ENCODE measurements around the gene TBC1D22A. TPM values are rescaled to one million over a fixed set of nuclear protein-coding genes. Genes with fewer than 3 reads are reported as not detected.

Gene TBC1D22A
- total RNA-seq, 4 donors from 2014 or later = 18.8 to 25.2 (median 23.1) TPM

DNA sequence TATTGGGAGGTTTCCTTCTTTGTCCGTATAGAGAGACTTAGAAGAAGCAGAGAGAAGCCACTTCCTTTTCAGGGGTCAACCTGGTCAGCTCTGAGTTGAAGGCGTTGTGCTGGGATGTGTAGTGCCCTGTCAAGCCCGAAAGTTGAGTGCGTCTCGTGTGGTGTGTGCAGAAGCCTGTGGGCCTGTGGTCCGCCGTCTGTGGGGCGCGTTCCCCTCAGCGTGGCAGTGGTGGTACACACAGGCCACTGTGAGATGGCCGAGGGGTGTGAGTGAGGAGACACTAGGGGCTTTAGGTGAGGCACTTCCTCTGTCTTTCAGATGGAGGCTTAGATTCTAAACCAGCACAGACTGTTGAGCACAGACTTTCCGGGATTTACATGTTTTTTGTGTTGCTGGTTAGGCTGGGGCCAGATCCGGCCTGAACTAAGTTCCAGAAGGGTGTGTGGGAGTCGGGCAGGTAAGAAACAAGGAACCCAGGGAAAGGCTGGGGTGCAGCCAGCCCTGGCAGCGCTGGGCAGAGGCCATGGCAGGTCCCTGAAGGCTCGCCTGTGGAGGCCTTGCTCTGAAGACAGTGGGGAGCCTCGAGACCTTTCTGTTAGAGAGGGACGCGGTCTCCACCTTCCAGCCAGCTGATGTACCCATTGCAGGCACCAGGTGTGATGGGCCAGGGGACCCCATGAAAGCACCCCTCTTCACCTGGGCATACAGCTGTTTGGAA, 194.2 kb downstream of the TBC1D22A start:
- ATAC-seq = no peak
- Histone ChIP-seq H3K9me3 (no peaks in the 10 kb centered on the region), H3K4me1 (no peaks in the 10 kb centered on the region), H3K27me3 (no peaks in the 10 kb centered on the region), H3K27ac (no peak overlapping the region), H3K36me3 (no peaks in the 10 kb centered on the region), H3K4me3 (no peak overlapping the region)
- intact Hi-C loops (cut with DNase I; ENCODE audit: low total_unique reads) (no loop called here), in situ Hi-C loops (cut with MboI; ENCODE audit: low sequenced_read_pairs in 4 of 4) (no loop called here)
- no peak for TF ChIP-seq POLR2A (IDR thresholded peaks at IDR 0.05)
- TF ChIP-seq, protein P1, sequence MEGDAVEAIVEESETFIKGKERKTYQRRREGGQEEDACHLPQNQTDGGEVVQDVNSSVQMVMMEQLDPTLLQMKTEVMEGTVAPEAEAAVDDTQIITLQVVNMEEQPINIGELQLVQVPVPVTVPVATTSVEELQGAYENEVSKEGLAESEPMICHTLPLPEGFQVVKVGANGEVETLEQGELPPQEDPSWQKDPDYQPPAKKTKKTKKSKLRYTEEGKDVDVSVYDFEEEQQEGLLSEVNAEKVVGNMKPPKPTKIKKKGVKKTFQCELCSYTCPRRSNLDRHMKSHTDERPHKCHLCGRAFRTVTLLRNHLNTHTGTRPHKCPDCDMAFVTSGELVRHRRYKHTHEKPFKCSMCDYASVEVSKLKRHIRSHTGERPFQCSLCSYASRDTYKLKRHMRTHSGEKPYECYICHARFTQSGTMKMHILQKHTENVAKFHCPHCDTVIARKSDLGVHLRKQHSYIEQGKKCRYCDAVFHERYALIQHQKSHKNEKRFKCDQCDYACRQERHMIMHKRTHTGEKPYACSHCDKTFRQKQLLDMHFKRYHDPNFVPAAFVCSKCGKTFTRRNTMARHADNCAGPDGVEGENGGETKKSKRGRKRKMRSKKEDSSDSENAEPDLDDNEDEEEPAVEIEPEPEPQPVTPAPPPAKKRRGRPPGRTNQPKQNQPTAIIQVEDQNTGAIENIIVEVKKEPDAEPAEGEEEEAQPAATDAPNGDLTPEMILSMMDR (IDR thresholded peaks at IDR 0.05 in 4 of 5, conservative IDR thresholded peaks at IDR 0.05 in 1 of 5) = no peak
- no peak for DNase-seq

DNA sequence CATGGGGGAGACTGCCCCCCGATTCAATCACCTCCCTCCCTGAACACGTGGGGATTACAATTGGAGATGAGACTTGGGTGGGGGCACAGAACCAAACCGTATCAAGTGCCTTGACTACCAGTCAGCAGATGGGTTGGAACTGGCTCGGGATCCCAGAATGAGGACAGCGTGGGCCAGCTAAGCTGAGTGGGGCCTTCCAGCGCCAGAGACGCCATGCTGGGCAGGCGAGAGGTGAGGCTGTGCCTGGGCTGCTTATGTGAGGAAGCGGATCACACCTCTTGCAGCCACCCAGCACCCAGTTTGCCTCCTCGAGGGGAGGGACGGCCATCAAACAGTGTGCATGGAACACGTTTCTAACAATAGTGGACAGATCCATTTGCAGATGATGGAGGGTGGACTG, 195.1 kb downstream of the TBC1D22A start:
- no peaks in the 10 kb centered on the region for H3K27me3 ChIP-seq
- intact Hi-C loops (cut with DNase I; ENCODE audit: low total_unique reads) (no loop called here), in situ Hi-C loops (cut with MboI; ENCODE audit: low sequenced_read_pairs in 4 of 4) (no loop called here)
- H3K4me3 ChIP-seq = no peak overlapping the region
- ATAC-seq = no peak
- no peaks in the 10 kb centered on the region for H3K9me3 ChIP-seq
- H3K36me3 ChIP-seq = no peaks in the 10 kb centered on the region
- no peak for DNase-seq
- H3K27ac ChIP-seq = no peak overlapping the region
- TF ChIP-seq, protein P1 (IDR thresholded peaks at IDR 0.05 in 4 of 5, conservative IDR thresholded peaks at IDR 0.05 in 1 of 5) = no peak
- TF ChIP-seq POLR2A (IDR thresholded peaks at IDR 0.05) = no peak
- H3K4me1 ChIP-seq = no peaks in the 10 kb centered on the region

DNA sequence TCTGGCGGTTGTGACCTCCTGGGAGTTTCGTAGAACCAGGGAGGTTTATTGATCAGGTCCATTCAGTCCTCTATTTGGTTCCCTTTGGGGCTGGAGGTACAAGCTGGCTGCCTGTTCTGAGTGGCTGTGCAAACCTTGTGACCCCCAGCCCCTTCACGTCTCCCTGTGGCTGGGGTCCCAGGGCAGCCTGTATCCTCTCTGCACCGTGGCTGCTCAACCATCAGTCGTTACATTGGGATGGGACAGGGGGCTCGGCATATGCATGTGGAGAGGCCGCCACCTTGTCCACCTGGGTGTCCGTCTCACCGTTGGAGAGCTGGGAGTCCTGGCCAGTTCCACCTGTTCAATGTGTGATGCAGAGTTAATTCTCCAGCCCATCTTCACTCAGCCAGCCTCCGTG, 195.7 kb downstream of the TBC1D22A start:
- in situ Hi-C loops (cut with MboI; ENCODE audit: low sequenced_read_pairs in 4 of 4) = no loop called here
- TF ChIP-seq, protein P1 (IDR thresholded peaks at IDR 0.05 in 4 of 5, conservative IDR thresholded peaks at IDR 0.05 in 1 of 5) = no peak
- TF ChIP-seq POLR2A (IDR thresholded peaks at IDR 0.05) = no peak
- ATAC-seq (no peak), DNase-seq (no peak)
- Histone ChIP-seq H3K4me3 (no peak overlapping the region), H3K36me3 (no peaks in the 10 kb centered on the region), H3K27ac (no peak overlapping the region), H3K9me3 (no peaks in the 10 kb centered on the region), H3K4me1 (no peaks in the 10 kb centered on the region), H3K27me3 (no peaks in the 10 kb centered on the region)
- intact Hi-C loops (cut with DNase I; ENCODE audit: low total_unique reads) = no loop called here

DNA sequence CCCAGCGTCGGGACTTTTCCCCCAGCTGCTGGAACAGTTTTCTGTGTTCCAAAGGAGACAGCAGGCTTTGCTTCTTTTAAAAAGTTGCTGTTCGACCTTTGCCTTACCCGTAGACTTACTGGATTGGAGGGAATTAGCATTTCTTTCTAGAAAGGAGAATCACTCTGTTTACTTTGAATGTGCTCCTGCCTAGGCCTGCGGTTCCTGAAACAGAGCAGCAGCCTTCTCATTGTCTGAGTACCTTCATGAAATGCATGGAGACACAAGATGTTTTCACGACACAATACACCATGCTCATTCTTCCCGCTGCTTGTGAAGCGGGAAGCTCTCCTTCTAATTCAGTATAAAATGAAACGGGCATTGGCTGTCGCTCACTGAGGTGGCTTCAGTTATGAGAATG, 196.2 kb downstream of the TBC1D22A start:
- H3K4me1 ChIP-seq = no peaks in the 10 kb centered on the region
- intact Hi-C loops (cut with DNase I; ENCODE audit: low total_unique reads) (no loop called here), in situ Hi-C loops (cut with MboI; ENCODE audit: low sequenced_read_pairs in 4 of 4) (no loop called here)

More for the DNA sequence above, 196.2 kb downstream of the TBC1D22A start:
- Histone ChIP-seq H3K27me3 (no peaks in the 10 kb centered on the region), H3K4me3 (no peak overlapping the region), H3K27ac (no peak overlapping the region), H3K36me3 (no peaks in the 10 kb centered on the region), H3K9me3 (no peaks in the 10 kb centered on the region)
- ATAC-seq = no peak
- no peak for DNase-seq
- TF ChIP-seq, protein P1 (IDR thresholded peaks at IDR 0.05 in 4 of 5, conservative IDR thresholded peaks at IDR 0.05 in 1 of 5) = no peak
- no peak for TF ChIP-seq POLR2A (IDR thresholded peaks at IDR 0.05)

Measured in gastrocnemius medialis (tissue), 4 donors.